HG02884 (cell line): ENCODE data around the gene MAP4K2.
A peak's percentile ranks its signal among the peaks of the same experiment; 100 is the strongest.
"Not testable (repeated sequence)": the region's sequence is repeated elsewhere in the genome, so short reads cannot be mapped to it uniquely, and the experiment has no call there.

Source experiments
- ATAC-seq: cut with Tn5 transposase; IDR thresholded peaks from one replicate; pipeline ENCODE4 v1.9.1; 2021; ENCODE audit warnings: mild to moderate bottlenecking, moderate library complexity; ENCODE audit not compliant: unreplicated experiment

MAP4K2 gene

DNA sequence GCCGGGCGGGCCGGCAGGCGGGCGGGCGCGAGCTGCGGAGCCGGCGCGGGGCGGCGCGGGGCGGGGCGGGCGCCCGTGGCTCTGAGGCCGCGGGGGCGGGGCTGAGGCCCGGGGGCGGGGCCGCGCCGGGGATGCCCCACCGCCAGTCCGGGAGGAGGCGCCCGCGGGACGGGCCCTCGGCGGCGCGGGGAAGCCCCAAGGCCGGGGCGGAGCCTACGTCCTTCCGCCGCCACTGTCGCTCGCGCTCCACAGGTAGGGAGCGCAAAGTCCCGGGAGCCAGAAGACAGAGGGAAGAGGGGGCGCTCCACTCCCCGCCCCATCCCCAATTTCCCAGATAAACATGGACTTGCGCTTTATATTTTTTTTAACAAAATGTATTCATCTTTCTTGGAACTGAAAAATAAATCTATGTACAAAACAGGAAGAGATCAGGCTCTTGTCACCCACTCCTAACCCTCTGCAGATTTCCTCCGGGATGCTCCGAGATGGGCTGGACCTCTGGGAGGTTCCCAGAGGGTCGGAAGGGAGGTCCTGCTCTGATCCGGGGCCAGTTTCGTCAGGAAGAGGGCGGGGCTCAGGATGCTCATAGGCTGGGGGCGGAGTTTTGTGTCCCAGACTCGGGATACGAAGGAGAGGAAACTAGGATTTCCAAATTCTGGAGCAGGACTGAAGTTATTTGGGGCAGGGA is at the start of gene MAP4K2:
Gene MAP4K2 (minus strand): TSS at position 57 of the 688 bp plus-strand sequence. CDS start 65 bp downstream, outside the sequence.
- no peak for ATAC-seq

DNA sequence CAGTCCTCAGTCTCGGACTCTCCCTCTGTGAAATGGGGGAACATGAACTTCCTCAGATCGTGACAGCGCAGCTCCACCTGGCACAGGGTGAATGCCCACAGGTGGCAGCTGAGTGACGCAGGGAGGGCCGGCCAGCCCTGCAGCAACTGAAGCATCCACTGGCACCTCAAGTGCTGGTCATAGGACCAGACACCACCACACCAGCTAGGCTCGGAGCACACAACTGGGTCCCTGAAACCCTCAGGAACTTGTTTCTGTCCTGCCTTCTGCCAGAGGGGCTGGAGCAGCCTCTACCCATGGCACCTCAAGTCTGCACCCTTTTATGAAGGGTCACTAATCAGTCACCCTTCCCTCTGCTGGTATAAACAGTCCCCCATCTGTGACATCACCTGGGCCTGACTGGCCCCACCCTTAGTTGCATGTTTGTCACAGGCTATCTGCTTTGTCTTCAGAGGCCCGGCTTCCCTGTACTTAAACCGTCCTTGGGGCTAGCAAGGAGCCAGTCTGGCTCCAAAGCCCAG is 48.9 kb upstream of the MAP4K2 start:
- ATAC-seq: no peak

DNA sequence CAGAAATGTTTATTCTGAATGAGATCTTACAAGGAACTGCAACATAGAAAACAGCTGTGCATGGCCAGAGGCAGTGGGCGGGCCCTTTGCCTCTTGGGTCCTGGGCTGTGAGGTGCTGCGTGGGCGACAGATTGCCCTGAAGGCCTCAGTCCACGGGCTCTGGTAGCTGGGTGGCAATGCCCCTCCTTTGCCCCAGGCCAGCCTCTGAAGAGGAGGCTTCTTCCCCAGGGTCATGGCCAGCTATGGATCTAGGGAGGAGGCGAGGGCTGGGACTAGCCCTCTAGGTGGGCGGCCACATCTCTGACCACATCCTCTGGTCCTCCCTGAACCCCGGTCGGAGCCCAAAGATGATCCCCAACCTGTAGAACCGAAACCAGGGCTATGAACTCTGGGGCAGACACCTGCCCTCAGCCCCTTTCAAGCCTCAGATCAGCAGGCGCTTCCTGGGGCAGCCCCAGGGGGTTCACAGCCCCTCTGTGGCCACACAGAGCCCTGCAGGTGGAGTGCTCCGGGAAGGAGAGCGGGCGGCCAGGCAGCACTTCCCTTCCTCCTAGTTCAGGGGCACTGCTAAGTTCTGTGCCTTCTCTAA is 48.1 kb upstream of the MAP4K2 start:
- peak; percentile 58 for ATAC-seq

DNA sequence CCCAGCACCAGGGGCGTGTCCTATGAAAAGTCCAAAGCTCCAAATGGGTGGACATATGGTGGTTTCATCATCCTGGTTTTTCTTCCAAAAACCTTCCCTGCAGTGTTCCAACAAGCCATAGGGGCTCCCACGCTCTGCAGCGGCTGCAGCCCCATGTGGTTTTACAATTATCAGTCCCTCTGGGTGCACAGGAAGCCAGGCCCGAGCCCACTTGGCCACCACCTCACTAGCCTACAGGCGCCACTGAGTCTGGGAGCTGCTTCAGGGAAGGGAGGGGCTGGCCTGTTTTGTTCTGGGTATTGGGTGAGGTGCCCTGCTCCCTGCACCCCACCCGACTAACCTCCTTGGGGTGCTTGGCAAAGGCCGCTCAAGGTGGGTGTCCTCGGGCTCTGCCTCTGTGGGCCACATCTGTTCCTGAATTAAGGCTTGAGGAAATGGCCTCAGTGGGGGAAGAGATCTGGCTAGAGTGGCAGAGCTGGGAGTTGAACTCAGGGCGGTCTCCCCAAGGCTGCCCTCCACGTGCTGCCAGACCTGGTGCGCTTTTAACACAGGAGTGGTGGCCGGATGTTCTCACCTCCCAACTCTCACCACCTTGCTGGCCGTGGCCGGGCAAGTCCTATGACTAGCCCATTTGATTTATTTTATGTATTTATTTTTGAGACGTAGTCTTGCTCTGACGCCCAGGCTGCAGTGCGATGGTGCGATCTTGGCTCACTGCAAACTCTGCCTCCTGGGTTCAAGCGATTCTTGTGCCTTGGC is 46.8 kb upstream of the MAP4K2 start:
- ATAC-seq: no peak

DNA sequence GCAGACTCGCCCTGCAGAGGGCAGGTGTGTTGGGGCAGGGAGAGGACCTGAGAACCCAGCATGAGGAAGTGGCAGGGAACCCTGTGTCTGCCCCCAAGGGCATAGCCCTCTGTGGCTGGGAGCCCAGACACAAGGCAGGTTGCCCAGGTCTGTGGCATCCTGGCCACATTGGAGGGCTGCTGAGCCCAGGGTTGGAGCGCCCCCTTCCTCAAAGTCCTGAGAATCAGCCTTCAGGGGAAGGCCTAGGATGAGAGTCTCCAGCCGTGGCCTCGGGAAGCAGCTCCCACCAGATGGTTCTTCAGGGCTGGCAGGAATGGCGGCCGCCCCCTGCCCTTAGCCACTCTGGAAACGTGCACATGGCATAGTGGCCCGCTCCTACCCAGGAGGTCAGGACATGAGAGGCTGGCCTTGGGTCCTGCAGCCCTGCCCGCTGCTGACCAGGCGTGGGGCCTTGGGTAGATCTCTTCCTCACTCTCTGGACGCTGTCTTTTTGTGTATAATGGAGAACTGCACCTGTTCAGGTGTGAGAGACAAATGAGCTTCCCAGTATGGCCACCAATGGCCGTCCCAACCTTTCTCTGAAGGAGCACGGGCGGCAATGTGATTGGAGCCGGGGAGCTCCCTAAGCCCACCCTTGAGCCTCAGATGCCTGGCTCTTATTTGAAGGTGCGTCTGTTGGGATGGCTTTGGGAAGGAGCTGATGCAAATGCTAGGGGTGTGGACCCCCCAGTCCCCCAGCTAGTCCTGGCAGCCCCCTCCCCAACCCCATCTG is 46.0 kb upstream of the MAP4K2 start:
- ATAC-seq: no peak

DNA sequence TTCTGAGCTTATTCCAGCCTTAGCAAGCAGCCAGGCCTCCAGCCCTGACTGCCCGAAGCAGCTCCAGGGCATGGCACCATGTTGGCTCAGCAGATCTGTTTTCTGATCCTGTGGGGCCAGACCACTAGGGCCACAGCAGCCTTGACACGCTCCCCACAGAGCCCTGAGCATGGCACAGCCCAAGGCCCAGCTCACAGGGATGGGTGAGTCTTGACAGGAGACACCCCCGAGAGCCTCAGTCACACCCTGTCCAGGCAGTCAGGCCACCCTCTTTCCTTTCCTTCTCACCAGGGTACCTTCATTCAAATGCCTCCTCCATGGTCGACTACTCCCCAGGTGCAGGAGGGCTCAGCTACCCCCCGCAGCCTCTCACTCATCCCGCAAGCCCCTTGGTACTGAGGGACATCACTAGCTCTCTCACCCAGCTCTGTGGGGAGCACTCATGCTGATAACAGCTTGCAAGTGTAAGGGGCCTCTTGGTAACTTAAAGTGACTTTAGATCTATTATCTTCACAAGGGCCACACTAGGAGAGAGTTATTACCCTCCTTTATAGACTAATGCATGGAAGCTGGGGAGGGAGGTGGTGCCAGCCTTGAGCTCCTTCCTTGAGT is 45.3 kb upstream of the MAP4K2 start:
- no peak for ATAC-seq

DNA sequence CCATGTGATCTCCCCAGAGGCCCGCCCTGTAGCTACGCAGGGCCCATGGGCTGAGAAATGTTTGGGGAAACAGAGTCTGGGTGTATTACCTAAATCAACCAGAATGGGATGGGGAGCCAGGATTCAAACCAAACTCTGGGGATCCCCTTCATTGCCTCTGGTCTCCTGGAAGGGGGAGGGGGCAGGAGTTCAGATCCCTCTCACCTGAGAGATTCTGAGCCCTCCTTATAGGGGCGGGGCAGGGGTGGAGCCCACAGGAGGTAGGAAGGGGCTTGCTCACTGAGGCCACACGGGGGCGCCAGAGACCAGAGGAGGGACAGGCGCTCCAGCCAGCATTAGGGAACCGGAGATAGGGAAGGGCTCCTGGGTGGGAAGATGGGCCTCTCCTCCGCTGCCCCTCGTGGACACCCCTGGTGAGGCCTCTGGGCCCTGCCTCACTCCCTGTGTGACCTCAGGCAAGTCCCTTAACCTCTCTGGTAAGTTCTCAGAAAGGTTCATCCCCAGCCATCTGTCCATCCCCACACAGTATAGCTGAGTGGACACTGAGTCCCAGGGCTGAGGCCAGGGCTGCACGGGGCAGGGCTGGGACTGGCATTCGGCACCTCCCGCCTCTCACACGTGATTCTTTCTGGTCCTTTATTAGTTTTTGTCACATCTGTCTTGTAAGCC is 44.1 kb upstream of the MAP4K2 start:
- no peak for ATAC-seq

DNA sequence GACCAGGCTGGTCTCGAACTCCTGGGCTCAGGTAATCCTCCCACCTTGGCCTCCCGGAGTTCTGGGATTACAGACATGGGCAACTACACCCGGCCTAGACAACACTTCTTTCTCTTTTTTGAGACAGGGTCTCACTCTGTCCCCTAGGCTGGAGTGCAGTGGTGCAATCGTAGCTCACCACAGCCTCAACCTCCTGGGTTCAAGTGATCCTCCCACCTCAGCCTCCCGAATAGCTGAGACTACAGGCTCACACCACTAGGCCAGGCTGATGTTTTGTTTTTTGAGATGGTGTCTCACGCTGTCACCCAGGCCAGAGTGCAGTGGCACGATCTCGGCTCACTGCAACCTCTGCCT is 42.7 kb upstream of the MAP4K2 start:
- not testable (repeated sequence) for ATAC-seq

DNA sequence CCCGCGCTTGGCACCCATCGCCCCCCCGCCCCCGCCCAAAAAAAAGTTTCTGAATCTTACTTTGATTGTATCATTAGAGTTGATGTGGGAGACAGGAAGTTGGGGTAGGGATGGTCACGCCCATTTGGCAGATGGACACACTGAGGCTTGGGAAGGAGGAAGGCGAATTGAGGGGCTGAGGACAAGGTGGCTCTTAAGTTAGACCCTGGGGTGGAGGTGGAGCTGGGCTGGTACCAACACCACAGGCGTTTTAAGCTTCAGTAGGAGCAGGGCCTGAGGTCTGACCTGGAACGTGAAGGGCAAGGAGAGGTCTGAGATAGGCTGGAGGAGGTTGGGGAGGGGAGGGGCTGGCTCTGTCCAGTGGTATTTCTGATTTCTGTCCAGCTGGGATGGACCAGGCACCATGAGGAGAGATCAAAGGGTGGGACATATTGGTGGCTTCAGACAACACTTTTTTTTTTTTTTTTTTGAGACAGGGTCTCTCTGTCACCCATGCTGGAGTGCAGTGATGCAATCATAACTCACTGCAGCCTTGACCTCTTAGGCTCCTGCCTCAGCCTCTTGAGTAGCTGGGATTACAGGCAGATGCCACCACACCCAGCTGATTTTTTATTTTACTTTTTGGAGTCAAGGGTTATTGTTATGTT is 42.2 kb upstream of the MAP4K2 start:
- ATAC-seq: no peak

DNA sequence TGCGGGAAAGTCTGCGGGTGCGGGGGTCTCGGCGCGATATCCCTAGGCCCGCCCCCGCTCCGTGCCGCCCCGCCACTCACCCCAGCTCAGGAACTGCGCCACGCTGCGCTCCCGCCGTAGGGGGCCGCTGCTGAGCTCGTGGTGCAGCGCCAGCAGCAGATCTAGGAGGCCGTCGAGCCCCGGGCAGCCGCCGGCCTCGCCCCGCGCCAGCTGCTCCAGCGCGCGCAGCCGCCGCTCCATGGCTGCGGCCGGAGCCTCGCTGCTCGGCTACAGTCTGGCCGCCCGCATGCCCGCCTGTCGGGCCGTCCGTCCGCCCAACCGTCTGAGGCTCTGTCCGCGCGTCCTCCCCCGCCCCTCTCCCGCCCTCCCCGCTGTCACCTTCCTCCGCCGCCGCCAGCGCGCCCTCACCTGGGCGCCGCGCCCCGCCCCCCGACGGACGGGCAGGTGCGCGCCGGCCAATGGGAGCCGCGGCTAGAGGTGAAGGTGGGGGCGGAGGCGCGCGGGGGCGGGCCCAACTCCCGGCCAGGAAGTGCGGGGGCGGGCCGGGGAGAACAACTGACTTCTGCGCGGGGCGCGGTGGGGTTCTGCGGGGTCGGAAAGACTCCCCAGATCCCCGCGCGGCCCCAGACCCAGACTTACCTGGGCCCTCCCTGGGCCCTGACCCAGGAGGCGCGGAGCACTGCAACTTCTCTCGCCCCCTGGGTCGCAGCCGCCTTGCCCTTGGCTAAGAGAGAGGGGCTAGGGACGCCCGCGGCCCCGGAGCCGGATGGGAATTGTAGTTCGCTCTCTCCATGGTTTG is 41.5 kb upstream of the MAP4K2 start, which contains the start of gene CDC42BPG:
Gene CDC42BPG (minus strand): TSS at position 324 of the 799 bp plus-strand sequence. CDS start 84 bp downstream, at position 240.
- ATAC-seq: no peak

DNA sequence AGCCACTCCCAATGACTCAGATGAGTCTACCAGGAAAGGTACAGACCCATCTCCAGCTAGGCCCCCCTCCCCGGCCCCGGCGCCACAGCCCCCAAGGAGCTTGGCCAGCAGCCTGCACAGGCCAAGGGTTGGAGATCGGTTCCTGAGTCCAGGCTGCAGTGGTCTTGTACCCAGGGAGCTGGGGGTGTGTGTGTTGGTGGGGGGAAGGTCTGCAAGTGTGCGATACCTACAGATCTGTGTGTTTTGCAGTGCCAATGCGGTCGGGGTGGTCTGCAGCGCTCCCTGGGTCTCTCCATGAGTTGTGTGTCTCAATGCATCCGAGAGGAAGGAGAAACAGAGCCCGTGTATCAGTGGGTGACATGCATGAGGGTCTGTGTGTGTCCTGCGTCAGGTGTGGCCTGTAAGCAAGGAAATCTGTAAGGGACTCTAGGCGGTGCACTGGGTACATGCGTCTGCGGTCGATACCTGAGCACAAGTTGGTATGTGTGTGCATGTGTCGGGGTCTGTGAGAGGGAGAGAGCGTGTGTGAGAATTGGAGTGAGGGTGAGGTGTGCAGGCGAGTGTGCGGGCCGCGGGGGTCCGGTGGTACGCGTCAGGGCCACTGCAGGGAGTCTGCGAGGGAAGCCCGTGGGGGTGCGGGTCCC is 40.8 kb upstream of the MAP4K2 start:
- ATAC-seq: no peak

DNA sequence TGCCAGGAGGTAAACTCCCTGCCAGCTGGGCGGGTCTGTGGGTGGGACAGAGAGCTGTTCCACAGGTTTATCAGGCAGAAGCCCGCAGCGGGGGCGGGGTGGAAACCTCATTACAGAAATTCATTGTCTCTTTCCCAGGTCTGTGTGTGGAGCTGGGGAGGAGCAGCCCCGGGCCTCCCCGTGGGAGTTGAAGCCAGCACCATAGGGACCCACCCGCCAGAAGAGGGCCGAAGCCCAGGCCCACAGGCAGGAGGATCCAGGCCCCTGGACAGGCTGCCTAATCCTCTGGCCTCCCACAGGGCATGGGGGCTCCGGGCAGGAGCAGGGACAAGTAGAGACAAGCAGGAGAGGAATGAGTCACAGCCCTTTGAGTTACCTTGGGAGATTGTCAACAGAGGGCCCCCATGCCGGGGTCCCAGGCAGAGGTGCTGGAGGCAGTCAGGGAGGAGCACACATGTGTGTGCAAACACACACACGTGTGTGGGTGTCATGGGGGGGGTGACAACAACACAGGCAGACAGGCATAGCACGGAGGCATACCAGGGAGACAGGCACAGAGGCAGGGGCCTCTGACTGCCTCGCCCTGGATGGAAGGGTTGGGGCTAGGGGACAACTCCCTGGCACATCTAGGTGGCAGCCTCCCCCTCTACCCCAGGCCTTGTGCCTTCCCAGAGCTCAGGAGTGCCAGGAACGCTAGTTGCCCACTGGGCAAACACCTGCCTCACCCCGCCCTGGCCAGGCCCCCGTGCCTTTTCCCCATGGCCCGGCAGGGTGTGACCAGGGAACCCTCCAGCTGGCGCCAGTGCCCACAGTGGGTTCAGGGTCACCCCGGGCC is 40.1 kb upstream of the MAP4K2 start:
- no peak for ATAC-seq

DNA sequence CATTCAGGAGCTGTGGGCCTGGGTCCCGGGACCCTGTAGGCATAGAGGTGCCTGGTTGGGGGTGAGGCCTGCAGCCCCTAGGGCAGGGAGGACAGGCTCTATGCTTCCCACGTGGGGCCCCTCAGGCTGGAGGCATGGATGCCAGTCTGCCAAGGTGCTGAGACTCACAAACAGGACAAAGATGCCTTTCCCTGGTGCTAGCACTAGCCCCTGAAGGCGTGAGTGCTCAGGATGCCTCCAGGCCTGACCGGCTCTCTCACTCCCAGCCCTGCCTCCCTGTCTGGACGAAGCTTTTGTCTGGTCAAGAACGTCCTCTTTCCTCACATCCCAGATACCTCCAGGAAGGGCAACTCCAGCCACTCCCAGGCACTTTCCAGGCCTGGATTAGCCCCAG is 39.3 kb upstream of the MAP4K2 start:
- ATAC-seq: no peak

DNA sequence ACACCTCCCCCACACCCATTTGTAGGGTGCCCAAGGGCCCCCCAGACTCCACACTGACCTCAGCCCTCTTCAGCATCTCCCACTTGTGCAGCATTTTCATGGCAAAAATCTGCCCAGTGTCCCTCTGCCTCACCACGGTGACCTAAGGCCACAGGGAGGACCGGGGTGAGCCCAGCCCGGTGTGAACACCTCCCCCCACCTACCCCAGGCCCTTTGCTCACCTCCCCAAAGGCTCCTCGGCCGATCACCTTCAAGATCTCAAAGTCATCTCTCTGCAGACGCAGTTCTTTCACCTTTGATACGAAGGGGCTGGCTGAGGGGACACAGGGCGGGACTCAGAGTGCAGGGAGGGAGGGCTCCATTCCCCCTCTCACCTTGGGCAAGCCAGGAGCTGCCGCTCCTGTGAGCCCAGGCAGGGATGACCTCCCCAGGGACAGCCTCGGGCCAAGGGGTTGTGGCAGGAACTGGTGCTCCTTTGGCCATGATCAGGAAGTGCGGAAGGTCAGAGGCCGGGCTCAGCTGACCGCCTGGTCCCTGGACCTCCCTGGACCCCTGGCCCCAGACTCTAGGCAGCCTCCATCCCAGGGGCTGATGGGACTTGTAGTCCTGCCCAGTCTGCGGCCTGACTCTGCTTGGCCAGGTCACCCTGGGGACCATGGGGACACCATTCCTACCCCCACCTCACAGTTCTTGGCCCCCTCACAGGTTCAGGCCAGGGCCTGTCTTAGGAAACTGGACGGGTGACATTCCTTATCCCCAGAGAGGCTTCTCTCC is 38.8 kb upstream of the MAP4K2 start:
- ATAC-seq: no peak

DNA sequence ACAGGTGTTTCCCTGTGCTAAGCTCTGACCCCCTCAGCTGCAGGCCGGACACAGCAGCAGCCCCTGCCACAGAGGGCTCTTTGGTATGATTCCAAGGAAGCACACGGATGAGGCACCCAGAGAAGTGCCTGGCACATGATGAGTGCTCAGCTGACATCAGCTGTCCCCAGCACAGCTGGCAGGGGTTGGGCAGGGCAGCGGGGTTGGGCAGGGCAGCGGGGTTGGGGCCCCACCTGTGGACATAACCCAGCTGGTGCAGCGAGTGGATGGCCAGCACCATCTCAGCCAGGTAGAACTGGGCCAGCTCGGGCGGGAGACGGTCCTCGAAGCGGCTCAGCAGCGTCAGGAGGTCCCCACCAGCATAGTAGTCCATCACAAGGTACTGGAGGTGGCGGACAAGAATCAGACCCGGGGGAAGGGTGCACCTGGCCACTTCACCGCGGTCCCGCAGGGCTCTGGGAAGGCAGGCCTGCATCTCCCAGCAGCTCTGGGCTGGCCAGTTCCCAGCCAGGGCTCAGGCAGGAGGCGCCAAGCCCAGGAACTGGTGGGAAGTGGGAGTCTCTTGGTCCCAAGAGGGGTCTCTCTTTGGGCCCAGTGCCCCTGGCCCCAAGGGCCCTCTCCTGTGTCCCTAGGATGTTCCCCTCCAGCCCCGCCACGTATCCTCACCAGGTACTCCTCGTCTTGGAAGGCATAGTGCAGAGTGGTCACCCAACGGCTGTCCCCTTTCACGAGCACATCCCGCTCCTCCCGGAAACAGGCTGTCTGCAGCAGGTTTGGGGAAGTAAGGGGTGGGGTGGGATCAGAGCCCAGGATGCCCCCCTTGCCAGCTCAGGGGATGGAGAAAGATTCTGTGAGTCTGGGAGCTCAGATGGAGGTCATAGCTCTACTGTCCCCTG is 37.1 kb upstream of the MAP4K2 start:
- ATAC-seq: no peak

DNA sequence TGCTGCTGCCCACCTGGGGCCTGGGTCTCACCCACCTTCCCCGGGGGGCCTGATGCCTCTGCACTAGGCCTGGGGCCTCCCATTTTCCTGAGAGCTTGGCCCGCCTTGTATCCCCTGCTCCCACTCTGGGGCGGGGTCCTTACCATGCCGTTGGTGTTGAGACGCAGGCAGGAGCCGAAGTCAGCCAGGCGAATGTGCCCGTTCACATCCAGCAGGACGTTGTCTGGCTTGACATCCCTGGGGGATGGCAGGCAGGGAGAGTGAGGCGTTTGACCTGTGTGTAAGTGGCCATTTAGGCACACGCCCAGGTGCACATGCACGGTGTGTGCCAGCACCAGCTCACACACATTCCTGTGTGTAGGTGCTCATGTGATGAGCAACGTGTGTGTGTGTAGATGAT is 36.3 kb upstream of the MAP4K2 start:
- ATAC-seq: no peak
